Stimulated activated naive CD4-positive, alpha-beta T cell (primary cell): ENCODE results near the gene ETS2.

Source experiments
- DNase-seq, 6 experiments: peaks; one replicate each; lab custom pipeline; 2025; lab: John Stamatoyannopoulos, UW

ETS2 gene

DNA sequence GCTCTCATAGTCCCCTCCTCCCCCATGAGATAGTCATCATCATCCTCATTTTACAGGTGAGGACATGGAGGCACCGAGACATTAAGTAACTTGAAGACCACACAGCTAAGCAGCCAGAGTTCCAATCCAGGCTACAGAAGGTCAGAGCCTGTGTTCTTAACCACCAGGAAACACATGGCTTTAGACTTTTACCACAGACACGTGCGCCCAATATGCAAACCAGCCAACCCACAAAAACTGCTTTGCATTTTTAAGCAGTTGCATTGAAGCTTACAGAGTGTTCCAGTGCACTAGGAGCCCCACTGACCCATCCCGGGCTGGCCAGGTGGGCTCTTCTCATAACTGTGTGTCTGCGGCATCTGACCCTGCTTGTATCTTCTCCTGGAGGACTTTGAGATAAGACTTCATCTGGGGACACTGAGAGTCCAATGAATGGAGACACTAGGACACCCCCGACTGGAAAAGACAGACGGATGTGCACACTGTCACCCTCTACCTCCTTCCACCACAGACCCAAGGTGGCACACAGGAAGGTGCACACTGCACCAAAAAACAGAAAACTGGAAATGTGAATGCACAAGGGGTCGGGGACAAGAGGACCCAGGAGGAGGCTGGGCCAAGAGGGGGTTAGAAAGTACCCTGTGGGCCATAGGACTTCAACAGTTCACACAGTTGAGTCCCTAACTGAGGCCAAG, 56.4 kb downstream of the ETS2 start:
- no peak for DNase-seq

DNA sequence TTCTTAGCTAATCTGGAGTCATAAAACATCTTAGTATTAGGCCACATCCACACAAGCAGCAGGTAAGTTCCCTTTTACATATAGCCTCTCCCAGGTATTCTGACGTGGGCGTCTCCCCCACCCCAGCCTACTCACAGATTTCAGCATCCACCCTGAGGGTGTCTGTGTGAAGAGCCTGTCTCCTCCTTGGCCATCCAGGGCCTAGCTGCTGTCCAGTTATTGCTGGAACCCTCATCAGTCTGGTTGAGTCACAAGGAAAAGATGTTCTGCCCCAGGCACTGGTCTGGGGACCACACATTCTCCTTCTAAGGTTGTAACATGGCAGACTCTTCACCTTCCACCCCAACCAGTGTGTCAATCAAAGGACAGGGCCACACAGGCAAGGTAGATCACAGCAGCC, 57.6 kb downstream of the ETS2 start:
- no peak for DNase-seq

DNA sequence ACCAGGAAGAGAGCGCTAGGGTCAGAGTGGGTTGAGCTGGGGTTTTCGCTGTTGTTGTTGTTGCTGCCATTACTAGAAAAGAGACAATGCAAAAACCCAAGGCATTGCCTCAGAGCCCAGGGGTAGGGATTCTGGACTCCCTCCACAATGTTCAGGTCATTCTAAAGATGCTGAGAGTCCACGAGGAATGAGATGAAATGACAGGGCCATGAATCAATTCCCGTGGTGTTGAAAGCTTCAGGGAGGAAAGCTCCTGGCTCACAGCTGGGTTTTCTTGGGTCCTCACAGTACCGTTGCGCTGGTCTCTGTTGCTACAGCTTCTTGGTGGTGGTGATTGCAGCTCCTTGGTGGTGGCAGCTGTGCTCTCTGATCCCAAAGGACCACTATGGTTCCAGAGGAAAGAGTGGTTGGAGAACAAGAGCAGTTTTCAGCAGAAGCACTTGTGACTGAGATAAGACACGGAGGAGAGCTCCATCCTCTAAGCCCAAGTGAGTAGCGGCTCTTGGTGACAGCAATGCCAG, 58.2 kb downstream of the ETS2 start:
- DNase-seq, result no peak

DNA sequence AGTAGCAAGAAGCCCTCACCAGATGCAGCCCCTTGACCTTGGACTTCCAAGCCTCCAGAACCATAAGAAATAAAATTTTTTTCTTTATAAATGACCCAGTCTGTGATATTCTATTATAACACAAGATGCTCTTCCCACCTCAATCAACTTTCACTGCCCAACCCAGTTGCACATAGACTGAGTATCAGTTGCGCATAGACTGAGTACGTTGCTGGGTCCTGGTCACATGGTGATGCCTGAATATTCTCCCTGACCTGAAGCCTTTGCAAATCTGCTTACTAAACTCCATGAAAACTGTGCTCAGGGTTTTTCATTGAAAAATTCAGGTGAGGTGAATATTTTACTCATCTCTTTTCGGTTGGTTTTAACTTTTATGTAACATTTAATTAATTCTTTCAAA, 59.2 kb downstream of the ETS2 start:
- DNase-seq, result no peak

DNA sequence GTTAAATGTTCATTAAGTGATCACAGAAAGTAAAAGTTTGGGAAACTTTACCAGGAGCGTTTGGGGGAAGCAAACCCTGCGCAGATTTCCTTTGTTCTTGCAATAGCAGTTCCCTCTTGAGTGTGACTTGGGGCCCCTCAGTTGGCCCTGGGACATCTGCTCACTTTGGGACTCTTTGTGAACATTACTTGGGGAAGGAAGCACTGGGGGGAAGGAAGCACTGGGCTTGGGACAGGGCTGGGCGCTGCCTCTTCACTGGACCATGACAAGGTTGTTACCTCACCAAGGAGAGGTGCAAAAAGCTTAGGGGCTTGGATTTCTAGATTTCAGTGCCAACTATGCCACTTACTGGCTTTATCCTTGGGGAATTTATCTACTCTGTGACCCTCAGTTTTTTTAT, 63.5 kb downstream of the ETS2 start:
- no peak for DNase-seq

DNA sequence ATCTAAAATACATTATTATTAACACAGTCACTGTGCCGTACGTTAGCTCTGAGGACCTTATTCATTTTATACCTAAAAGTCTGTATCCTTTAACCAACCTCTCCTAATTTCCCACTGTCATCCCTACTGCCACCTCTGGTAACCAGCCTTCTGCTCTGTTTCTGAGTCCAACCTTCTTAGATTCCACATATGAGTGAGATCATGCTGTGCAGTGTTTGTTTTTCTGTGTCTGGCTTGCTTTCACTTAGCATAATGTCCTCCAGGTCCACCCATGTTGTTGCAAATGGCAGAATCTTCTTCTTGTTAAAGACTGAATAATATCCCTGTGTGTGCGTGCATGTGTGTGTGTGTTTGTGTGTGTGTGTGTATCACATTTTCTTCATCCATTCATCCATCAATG, 64.2 kb downstream of the ETS2 start:
- no peak for DNase-seq
